Epidermal melanocyte (primary cell): ENCODE results near the gene MAF.
A peak's percentile ranks its signal among the peaks of the same experiment; 100 is the strongest.

Source experiments
- DNase-seq: peaks from one replicate; pipeline ENCODE4 v3.0.0; 2011; ENCODE audit warnings: low spot score; ENCODE audit not compliant: insufficient read length

MAF gene

DNA sequence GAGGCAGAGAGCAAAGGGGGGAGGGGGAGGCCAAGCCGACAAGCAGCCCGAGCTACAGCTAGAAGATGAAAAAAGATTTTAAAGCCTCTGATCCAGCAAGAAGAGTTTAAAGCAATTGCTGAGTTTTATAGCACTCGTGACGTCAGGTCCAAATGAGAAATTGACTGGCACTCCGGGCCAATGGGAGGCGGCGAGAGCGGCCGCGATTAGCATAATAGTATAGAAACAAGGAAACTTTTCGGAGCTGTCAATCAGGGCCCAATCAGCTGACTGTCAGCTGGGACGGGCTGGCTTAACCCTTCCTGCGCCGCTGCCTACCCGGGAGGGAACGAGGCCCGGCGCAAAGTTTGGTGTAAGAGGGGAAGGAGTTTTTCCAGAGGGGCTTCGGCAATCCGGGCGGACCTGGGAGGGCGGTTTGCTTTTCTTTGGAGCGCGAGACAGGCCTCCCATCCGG is at the start of gene MAF:
MAF (minus strand) TSS at position 100 of the 454 bp plus-strand sequence. CDS start 835 bp downstream, outside the sequence.
- DNase-seq = peak; percentile 96

DNA sequence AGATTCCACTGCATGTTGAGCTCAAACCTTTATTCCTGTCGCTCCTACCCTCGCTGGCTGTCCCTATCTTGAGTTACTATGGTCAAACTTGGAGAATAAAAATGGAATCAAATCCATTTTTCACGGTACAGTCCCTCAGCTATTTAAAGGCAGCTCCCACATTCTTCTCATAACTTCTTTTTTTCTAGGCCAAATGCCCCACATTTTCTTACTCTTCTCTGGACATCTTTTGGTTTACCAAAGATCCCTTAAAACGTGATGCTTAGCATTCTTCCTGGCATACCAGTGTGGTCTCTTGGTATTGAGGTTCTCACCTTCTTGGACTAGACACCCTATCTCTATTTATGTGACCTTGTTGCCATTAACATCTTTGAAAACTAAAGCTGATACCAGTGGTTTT is 48.3 kb upstream of the MAF start:
- DNase-seq = no peak

DNA sequence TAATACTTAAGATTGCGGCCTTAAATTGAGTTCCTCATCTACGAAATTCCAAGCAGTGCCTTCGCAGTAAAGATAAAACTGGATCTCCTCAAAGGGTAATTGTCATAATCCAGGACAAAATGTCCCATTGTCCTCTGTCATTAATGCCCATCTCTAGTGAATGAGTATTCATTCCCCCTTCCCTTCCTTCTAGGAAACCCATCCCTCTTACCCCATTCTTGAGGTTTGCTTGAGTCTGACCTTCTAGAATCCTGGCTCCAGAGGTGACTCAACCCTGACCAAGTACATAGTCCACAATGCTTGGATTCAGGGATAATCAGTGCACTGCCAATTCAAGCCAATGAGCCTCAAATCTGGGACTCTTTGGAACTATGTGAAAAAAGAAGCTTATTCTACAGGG is 47.0 kb upstream of the MAF start:
- no peak for DNase-seq

DNA sequence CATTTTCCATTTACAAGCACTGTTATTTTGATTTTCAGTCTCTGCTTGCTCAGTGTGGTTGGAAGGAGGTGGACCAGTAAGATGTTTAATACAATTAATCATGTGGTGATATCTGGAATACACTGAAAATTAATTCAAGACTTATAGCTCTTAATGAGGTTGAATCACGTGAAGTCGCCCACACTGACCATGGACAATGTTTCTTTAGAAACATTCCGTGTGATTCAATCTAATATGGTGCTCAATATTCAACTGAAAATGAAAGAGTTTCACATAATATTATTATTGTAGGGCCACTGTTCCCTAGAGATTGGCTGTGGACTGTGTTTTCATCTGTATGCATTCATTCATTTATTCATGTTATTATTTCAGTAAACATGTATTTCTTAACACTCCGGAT is 45.2 kb upstream of the MAF start:
- no peak for DNase-seq

DNA sequence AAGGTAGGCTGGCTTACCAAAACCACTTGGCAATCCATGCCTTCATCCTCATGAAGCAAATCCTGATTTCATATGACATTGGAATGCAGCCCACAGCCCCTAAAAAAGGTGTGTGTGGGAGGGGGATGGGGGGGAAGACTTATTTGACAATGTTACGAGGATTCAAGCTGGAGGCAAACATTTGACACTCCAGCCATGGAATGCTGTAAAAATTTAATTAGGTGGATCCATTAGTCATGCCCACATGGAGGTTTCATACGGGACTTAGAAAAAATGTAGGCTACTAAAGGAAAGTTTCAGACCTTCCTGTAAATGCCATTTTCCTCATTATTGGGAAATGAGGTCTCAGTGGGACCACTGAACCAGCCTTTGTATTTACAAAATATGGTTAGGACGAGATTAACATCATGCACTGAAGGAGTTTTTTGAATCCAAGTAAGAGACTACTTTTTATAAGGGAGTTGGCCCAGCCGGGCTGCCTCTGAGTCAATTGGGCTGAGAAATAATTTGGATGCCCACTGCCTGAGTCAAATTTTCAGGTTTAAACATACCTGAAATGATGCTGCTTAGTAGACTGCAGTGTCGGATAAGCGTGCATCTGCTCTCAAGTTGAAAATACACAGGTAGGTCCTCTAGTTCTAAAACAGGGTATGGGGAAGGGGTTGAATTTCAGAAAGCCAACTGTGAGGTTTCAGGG is 44.6 kb upstream of the MAF start:
- no peak for DNase-seq

DNA sequence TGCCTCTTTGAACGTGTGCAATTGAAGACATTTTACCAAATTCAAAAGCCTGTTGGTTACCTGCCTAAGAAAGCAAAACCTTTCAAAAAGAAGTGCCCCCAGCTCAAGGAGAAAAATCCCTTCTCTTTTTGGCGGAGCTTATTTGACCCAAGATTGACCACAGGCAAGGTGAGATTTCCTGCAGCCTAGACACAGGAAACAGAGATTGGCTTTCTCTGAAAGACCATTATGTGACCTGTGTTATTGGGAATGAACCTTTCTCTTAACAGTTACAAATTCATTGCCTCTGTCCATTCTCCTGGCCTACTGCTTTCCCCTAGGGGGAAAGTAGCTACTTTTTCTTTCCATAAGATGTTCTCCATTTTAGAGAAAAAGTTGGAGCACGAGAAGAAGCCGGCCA is 42.1 kb upstream of the MAF start:
- no peak for DNase-seq

DNA sequence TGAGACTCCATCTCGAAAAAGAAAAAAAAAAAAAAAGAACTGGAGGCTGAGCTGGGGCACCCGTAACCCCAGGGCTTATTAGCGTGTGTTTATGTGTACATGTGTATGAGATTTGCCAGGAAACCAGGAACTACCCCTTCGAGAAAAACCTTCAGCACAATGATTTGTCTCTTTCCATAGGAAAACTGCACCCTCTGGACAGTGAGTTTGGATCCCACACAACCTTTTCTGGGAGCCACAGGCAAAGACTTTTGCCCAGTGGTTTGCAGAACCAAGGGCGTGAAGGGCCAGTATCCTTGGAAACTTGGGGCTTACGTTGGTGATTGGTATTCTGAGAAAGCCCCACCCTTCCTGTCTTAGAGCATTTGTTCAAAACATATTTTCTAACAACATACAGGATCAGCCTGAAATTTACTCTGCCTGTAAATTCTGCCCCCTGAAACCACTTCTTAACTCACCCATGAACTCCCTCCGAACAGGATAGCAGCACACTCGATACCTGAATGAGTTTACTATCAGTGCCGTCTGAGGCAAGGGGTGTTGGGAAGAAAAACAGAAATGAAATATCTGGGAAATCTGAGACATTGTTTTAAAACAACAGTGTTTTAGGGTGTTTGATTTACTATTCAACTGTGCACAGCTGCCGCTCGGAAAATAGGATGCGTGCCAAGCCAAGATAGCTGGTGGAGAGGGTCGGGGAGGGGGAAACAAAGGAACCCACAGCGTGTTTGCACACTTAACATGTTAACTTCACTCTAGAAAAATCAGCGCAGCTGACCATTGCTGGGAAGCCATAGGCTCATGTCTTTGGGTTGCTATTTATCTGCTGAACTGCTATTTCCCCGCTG is 40.2 kb upstream of the MAF start:
- DNase-seq = no peak

DNA sequence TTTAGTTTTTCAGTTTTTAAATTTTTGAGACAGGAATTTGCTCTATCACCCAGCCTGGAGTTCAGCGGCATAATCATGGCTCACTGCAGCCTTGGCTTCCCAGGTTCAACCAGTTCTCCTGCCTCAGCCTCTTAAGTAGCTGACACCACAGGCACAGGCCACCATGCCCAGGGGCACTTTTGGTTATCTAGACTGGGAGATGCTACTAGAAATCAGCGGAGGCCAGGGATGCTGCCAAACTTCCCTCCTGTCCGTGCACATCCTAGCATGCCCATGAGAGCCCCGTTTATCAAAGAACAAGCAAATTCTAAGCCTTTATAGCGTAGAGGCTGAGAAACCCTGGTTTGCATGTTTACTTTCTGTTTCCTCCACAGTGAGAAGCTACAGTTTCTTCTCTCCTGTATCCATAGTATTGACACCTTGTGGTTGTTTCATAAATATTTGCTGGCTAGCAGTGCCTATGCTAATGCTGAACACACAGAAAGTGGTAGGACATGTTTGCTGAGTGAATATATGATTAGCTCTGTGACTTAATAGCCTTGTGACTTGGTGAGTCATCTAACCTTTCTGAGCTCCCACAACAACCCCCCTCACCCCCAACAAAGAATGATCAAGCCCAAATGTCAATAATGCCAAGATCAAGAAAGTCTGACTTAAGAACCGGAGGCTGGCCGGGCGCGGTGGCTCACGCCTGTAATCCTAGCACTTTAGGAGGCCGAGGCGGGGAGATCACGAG is 39.2 kb upstream of the MAF start:
- no peak for DNase-seq

DNA sequence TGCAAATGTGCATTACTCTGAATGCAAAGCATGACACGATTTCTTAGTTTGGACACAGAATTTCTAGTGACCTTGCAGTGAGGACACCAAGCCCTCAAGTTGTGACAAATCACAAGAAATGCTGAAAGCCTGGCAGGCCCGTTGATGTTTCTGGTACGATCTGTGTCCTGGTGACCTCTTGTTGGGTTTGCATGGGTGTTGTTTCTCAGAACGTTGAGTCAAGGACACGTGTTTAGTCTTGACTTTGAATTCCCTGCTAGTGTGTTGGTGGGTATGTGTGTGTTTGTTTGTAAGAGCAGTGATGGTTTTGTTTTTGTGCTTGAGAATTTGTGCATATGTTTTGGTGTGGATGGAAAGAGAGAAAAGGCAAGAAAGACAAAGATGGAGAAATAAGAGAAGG is 37.8 kb upstream of the MAF start:
- no peak for DNase-seq

DNA sequence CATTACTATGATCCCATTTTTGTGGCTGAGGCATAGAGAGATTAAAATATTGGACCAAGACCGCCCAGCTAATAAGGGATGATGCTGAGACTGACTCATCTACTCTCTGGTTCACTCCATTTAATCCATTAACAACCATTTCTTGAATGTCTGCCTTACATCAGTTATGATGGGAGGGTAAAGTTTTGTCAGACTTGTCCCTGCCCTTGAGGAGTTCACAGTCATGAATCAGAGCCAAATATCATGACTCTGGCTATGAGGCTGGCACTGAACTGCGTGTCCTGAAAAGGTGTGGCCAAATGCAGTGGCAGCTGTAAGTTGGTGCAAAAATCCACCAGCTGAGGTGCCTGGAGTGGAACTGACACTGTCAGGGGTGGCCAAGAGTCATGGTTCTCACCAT is 35.0 kb upstream of the MAF start:
- no peak for DNase-seq

DNA sequence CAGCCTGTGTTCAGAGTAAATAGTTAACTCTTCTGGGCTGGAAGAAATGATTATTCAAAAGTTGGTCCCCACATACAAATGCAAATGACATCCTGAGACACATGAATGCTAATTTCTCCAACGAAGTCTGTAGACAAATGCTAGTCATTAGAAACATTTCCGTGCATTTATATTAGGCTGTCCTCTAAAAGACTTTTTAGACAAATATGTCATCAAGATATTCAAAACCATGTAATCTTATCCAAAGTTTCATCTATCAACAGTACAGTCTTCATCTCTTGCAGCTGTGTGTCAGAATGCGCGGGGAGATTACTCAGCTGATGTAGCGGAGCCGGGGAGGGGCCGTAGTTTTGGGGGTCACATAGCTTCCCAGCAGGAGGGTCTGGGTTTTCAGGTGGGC is 33.8 kb upstream of the MAF start:
- no peak for DNase-seq

DNA sequence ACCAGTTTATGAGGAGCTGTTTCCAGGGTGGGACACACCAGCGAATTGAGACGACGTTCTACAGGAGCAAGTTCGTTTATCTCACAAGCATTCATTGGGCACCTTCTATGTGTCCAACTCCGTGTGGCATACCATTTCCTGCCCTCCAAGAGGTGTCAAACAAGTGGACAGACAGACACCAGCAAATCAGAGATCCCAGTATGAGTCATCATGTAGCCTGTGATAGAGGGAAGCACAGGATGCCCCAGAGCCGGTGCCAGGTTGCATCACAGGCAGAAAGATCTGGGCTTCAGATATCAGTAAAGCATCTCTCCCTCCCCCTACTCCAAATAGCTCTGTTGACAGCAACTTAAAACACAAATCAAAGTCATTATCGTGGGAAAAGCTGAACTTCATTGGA is 31.8 kb upstream of the MAF start:
- no peak for DNase-seq

DNA sequence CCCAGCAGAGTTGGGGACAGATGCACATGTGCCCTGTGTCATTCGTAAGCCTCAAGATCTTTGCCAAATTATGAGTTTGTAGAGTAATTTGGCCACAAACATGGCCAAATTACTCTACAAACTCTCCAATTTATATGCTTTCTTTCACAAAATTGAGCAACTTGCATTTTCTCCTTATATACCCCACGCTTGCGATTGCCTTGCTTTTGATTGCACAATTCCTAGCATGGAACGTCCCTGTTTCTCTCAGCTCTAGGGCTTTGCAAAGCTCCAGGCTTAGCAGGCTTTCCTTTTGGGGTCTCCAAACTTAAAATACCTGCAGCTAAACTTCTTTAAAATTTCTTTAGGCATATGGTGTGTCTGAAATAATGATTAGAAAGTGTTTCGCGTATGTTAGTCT is 28.5 kb upstream of the MAF start:
- no peak for DNase-seq

DNA sequence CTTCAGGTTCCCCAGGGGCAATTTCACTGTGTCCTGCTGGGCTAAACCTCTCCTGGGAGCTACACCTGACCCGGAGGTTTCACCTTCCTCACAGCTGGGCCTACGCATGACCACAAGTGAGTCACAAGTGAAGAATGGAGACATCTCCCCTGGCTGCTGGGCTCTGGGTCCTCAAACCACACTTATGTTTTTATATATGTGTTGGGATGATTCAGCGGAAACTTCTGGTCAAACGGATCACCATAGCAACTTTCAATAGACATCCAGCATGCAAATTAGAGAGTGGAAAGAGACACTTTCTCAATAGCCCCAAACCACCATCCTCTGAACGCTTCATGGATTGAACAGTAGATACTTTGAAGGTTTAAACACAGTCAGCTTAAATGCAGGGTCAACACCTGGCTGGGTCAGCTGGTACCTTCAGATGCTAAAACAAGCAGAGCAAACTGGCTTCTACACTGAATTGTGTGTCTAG is 28.0 kb upstream of the MAF start:
- DNase-seq = no peak

DNA sequence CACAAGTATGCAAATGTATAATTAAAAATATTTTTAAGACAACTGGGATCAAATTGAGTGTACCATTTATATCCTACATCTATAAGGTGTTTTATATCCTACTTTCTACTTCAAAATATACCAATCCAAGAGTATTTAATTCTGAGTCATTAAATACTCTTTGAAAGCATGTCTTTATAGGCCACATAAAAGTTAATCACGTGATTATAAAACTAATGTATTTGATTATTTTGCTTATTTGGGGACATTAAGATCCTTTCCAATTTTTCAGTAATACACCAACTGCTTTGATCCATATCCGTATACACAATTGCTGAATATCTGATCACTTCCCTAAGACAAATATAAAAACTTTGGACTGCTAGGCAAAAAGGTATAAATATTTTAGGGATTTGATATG is 26.6 kb upstream of the MAF start:
- no peak for DNase-seq

DNA sequence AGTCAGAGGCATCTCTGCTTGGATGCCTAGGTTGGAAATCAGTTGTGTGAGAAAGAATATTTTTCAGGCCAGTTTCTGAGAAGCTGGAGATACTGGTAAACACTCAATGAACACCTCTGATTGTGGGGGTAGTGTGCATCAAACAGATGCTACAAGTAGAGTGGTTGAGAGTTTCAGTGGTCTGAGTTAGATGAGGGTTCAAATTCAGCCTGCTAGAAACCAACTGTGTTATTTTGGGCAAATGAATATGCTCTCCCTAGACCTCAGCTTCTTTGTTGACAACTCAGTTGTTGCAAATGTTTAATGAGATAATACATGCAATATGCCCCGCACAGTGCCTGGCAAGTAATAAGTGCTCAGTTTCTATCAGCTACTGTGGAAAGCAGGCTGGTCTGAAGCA is 25.2 kb upstream of the MAF start:
- DNase-seq = no peak

DNA sequence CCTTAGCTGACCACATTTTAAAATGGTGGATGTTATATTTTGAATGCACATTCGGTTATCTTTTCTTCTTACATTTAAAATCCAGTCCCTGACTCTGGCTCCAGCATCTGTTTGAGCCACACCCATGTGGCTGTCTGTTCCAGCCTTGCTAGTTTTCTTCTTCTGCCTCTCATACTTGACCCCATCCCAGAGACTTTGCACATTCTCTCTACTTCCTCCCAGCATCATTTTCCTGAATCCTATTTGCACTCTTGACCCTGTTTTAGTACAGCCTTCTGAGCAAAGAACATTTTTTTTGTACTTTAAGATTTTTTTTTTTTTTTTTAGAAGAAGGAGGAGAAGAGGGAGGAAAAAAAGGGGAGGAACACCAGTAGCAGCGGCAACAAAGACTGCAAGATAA is 23.3 kb upstream of the MAF start:
- DNase-seq = no peak

DNA sequence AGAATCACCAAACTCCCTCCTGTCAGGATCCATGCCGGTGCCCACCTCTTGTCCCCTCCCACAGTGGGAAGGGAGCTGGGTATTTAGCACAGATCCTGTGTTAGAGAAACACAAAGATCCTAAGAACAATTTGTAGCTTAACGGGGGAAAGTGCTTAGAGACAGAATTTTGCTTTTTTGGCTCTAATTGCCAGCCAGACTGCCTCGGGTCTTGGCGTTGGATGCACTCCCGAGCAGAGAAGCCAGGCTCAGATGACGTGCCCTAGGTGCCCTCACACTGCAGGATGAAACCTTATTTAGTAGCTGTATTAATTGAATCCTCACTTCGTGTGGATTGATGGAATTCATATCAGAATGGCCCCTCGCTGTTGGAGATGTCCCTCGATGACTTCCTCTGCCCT is 22.5 kb upstream of the MAF start:
- DNase-seq = no peak

DNA sequence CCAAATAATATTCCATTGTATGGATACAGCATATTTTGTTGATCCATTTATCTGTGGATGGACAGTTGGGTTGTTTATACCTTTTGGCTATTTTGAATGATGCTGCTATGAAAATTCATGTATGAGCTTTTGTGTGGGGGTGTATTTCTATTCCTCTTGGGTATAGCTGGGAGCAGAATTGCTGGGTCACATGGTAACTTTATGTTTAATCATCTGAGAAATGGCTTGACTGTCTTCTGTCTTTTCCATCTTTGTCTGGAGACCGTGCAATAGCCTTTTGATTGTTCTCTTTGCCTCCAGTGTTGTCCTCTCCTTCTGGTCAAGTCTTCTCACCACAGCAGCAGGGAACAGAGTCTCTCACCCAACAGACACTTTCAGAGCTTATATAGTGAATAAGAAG is 20.5 kb upstream of the MAF start:
- DNase-seq = no peak

DNA sequence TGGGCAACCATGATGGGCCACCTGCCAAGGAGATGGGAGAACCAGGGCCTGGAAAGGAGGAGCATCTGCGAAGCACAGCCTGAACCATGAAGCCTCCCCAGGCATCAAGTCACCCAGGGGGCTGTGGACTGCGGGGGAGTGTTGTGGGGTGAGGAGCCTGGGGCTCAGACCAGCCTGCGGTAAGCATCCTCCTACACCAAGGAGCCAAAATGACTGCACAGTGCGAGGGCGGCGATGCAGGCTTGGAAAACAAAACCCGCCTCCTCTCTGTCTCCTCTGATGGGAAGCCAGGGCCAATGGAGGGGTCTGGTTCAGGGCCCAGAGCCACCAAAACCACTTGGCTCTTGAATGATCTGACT is 18.1 kb upstream of the MAF start:
- no peak for DNase-seq

DNA sequence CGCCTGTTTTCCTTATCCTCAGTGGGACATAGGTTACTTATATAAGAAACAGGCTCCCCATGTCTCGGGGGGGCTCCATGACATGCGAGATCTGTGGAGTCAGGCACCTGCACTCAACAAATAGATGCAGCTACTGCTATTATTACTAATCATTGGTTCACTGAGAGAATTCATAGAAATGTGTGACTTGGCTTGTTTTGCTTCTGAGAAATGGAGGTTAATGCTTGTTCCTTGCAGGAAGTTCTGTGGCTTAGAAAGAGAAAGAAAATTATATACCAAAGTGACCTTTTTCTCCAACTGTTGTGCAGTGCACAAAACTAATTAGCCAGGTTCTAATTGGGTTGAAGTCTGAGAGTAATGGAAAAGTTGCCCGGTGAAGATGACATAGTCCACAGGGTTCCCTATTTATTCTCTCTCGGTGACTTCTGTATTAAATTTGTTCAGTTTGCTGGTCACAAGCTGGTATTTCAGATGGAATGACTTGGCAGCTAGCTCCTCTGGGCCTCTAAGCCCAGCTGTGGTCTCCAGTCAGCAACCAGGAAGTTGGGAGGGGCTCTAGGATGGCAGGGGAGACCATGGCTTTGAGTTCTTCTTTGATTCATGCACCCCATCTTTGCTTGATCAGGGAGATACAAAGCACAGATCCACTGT is 17.6 kb upstream of the MAF start:
- no peak for DNase-seq

DNA sequence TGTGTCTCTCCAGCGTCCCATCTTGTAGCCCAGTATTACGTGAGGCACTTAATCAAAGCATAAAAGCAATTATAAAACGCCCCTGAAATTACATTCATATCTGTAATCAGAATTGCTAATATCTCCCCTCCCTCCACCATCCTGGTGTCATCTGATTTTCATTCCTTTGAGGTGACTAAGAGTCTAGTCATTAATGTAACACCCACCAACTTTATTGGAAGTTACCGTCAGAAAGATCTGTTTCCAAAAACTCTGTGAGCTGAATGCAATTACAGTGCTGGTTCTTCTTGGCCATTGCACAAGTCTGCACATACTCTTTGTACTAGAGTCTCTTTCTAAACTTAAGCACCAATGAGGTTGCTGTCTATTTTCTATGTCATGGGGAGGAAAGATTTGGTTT is 12.5 kb upstream of the MAF start:
- DNase-seq = no peak
